Measurements from ENCODE around the gene ACADL.

GRCh38 chr2:210252699-210253606, 27.7 kb upstream of the ACADL start:
- TF ChIP-seq ZFX (IDR thresholded peaks at IDR 0.05) (no peak), EZH2 (IDR thresholded peaks at IDR 0.05) (no peak), CTCF (IDR thresholded peaks at IDR 0.05 in 2 of 3, conservative IDR thresholded peaks at IDR 0.05 in 1 of 3; ENCODE audit: borderline replicate concordance in 1 of 3, insufficient read depth in 1 of 3, low read depth in 2 of 3, low read length in 2 of 3) (no peak), RAD21 (IDR thresholded peaks at IDR 0.05; ENCODE audit: low read depth) (no peak), EZH2phosphoT487 (IDR thresholded peaks at IDR 0.05; ENCODE audit: borderline replicate concordance) (no peak), POLR2A (IDR thresholded peaks at IDR 0.05; ENCODE audit: borderline replicate concordance, extremely low read depth, insufficient read depth, insufficient read length) (no peak), POLR2AphosphoS5 (IDR thresholded peaks at IDR 0.05; ENCODE audit: low read depth, low read length) (no peak), REST (IDR thresholded peaks at IDR 0.05; ENCODE audit: low read depth) (no peak), MAX (IDR thresholded peaks at IDR 0.05) (no peak), SP1 (IDR thresholded peaks at IDR 0.05; ENCODE audit: low read depth) (no peak), EGR1 (IDR thresholded peaks at IDR 0.05; ENCODE audit: low read depth) (no peak), CBX3 (IDR thresholded peaks at IDR 0.05; ENCODE audit: low read depth) (no peak)

Data from HCT116 (cell line).